HepG2 (cell line): ENCODE measurements around the gene LBX2. TPM values are rescaled to one million over a fixed set of nuclear protein-coding genes. Genes with fewer than 3 reads are reported as not detected.
A peak's percentile ranks its signal among the peaks of the same experiment; 100 is the strongest.

Experiments
- ATAC-seq: fragments of 200-7000 bp; cut with Tn5 transposase; 3 replicates; pipeline ENCODE4 v1.9.1; 2020; ENCODE audit warnings: mild to moderate bottlenecking, moderate library complexity
- BruUV-seq: library from RNA; stranded (reverse); fragments of 400-500 nt; replicated peaks from 2 replicates; lab custom pipeline; 2021; lab: Mats Ljungman, UMichigan
- CTCF ChIA-PET: fragments of 300-600 bp; formaldehyde crosslinking; extraction: SDS; loops from one replicate; lab custom pipeline; 2021; ENCODE audit warnings: low total read pairs, inconsistent platforms, low intra/inter-chr PET ratio; lab: Yijun Ruan, JAX
- POLR2A ChIA-PET: fragments of 350-600 bp; sonication (Branson Sonifier 250); formaldehyde crosslinking; loops from one replicate; lab custom pipeline; 2020; ENCODE audit warnings: antibody characterized with exemption, inconsistent platforms; lab: Yijun Ruan, JAX
- DNase-seq: peaks from one replicate; pipeline ENCODE4 v3.0.0-alpha.2; 2015; ENCODE audit warnings: low spot score
- FAIRE-seq: peaks from 3 replicates; lab custom pipeline; 2011; peaks lifted over from hg19 to GRCh38; lab: Jason Lieb, UNC
- H2AFZ ChIP-seq: one replicate; pipeline ENCODE4 v1.6.1; 2011; ENCODE audit warnings: low read length, inconsistent platforms
- H3K27ac ChIP-seq: fragments of 300-600 bp; 3 replicates; pipeline ENCODE4 v1.8.0; 2011; ENCODE audit warnings: mixed run types, mild to moderate bottlenecking, mixed read lengths, low read length, inconsistent platforms; ENCODE audit not compliant: insufficient read depth; ENCODE audit errors: extremely low read length
- H3K27me3 ChIP-seq, 2 experiments: fragments of 200-600 bp in 1 of 2; 2 replicates in 1 of 2; 3 replicates in 1 of 2; pipeline versions ENCODE4 v1.6.0 to v1.8.0; 2011; ENCODE audit warnings: low read length in 2 of 2, mild to moderate bottlenecking in 2 of 2, moderate library complexity in 2 of 2, inconsistent platforms in 1 of 2; ENCODE audit not compliant: insufficient read depth in 2 of 2, control insufficient read depth in 1 of 2
- H3K36me3 ChIP-seq, 2 experiments: fragments of 200-600 bp in 1 of 2; replicated peaks in 1 of 2; 2 replicates in 1 of 2; 3 replicates in 1 of 2; pipeline versions ENCODE4 v1.5.1 to v1.8.0; 2011; ENCODE audit warnings: low read length in 2 of 2, inconsistent platforms in 1 of 2; ENCODE audit not compliant: insufficient read depth in 2 of 2, control insufficient read depth in 1 of 2
- H3K4me1 ChIP-seq: 2 replicates; pipeline ENCODE4 v1.5.1; 2012; ENCODE audit warnings: low read length, inconsistent platforms; ENCODE audit not compliant: insufficient read depth
- H3K4me2 ChIP-seq: 2 replicates; pipeline ENCODE4 v1.6.0; 2011; ENCODE audit warnings: low read depth, low read length, inconsistent platforms
- H3K4me3 ChIP-seq, 3 experiments: fragments of 200-600 bp in 1 of 3; sonication (generic), shearing (Covaris generic) in 1 of 3; replicated peaks in 1 of 3; 2 replicates each; pipeline ENCODE4 v1.5.1; 2011 to 2016; ENCODE audit warnings: low read length in 3 of 3, inconsistent platforms in 2 of 3, low read depth in 2 of 3, mild to moderate bottlenecking in 2 of 3, control low read depth in 1 of 3, mixed read lengths in 1 of 3; ENCODE audit not compliant: insufficient read depth in 1 of 3
- H3K79me2 ChIP-seq: one replicate; pipeline ENCODE4 v1.6.1; 2011; ENCODE audit warnings: low read length, inconsistent platforms; ENCODE audit not compliant: insufficient read depth
- H3K9ac ChIP-seq: 2 replicates; pipeline ENCODE4 v1.6.0; 2011; ENCODE audit warnings: mild to moderate bottlenecking, low read depth, low read length, inconsistent platforms; ENCODE audit not compliant: insufficient read depth
- H3K9me3 ChIP-seq: 2 replicates; pipeline ENCODE4 v1.5.1; 2012; ENCODE audit warnings: mild to moderate bottlenecking, low read length
- H4K20me1 ChIP-seq: 2 replicates; pipeline ENCODE4 v1.6.0; 2011; ENCODE audit warnings: inconsistent platforms, mild to moderate bottlenecking, low read length, moderate library complexity; ENCODE audit not compliant: insufficient read depth
- CSRNP1 ChIP-seq: sonication (generic); formaldehyde crosslinking; IDR thresholded peaks from 2 replicates; pipeline ENCODE4 v1.8.1; 2023; ENCODE audit warnings: mild to moderate bottlenecking, missing genetic modification reagents
- CSRNP2 ChIP-seq: sonication (generic); formaldehyde crosslinking; conservative IDR thresholded peaks from 2 replicates; pipeline ENCODE4 v1.8.0; 2022; ENCODE audit warnings: low read depth, missing genetic modification reagents
- DNMT3B ChIP-seq: conservative IDR thresholded peaks from 2 replicates; pipeline ENCODE4 v1.6.1; 2016; ENCODE audit warnings: missing biosample characterization, control low read depth
- FOXC1 ChIP-seq: sonication (generic); formaldehyde crosslinking; IDR thresholded peaks from 2 replicates; pipeline ENCODE4 v1.8.0; 2022; ENCODE audit warnings: mild to moderate bottlenecking, missing genetic modification reagents, borderline replicate concordance
- LCORL ChIP-seq, 2 experiments: fragments of 450-650 bp in 1 of 2; sonication (generic) in 1 of 2; formaldehyde crosslinking in 1 of 2; IDR thresholded peaks; 2 replicates each; pipeline versions ENCODE4 v1.5.0 to v1.6.1; 2017 to 2020; ENCODE audit warnings: antibody characterized with exemption in 1 of 2, missing genetic modification reagents in 1 of 2
- PHF8 ChIP-seq: sonication (generic); formaldehyde crosslinking; IDR thresholded peaks from 2 replicates; pipeline ENCODE4 v1.5.0; 2020; ENCODE audit warnings: missing genetic modification reagents
- POLR2G ChIP-seq: fragments of 200-400 bp; formaldehyde crosslinking; IDR thresholded peaks from 2 replicates; pipeline ENCODE4 v1.6.1; 2018; ENCODE audit warnings: mild to moderate bottlenecking, low read depth, low read length, moderate library complexity
- ZNF230 ChIP-seq: sonication (generic); formaldehyde crosslinking; IDR thresholded peaks from 2 replicates; pipeline ENCODE4 v1.4.0; 2020; ENCODE audit warnings: mild to moderate bottlenecking, missing genetic modification reagents
- ZNF30 ChIP-seq: sonication (generic); formaldehyde crosslinking; IDR thresholded peaks from 2 replicates; pipeline ENCODE4 v1.5.0; 2020; ENCODE audit warnings: mild to moderate bottlenecking, missing genetic modification reagents
- ZNF430 ChIP-seq: sonication (generic); formaldehyde crosslinking; IDR thresholded peaks from 2 replicates; pipeline ENCODE4 v1.9.0; 2021; ENCODE audit warnings: mild to moderate bottlenecking, missing genetic modification reagents
- ZNF616 ChIP-seq: sonication (generic); formaldehyde crosslinking; IDR thresholded peaks from 2 replicates; pipeline ENCODE4 v1.5.0; 2020; ENCODE audit warnings: low read depth, mild to moderate bottlenecking, missing genetic modification reagents
- ZNF703 ChIP-seq: sonication (generic); formaldehyde crosslinking; IDR thresholded peaks from 2 replicates; pipeline ENCODE4 v1.5.1; 2020; ENCODE audit warnings: missing genetic modification reagents, mild to moderate bottlenecking, moderate library complexity, borderline replicate concordance
- ZNF747 ChIP-seq: sonication (generic); formaldehyde crosslinking; IDR thresholded peaks from 2 replicates; pipeline ENCODE4 v1.8.1; 2023; ENCODE audit warnings: missing genetic modification reagents, mild to moderate bottlenecking, borderline replicate concordance
- ZNF75D ChIP-seq: sonication (generic); formaldehyde crosslinking; IDR thresholded peaks from 2 replicates; pipeline ENCODE4 v1.8.1; 2023; ENCODE audit warnings: missing genetic modification reagents, mild to moderate bottlenecking, borderline replicate concordance
- WGBS: methylation state at CpG from one replicate; pipeline ENCODE4 v1.1.6; 2017; ENCODE audit warnings: low lambda C conversion rate; 5-methylcytosine and 5-hydroxymethylcytosine counted together
- in situ Hi-C: cut with HindIII; loops from 2 replicates; pipeline ENCODE4 v1.10.0; 2017; ENCODE audit warnings: low pct_unique_long_range_greater_than_20kb; ENCODE audit not compliant: extremely low pct_ligation_motif_present
- intact Hi-C: fragments of 100-400 bp; cut with micrococcal nuclease; formaldehyde crosslinking; loops from one replicate; pipeline ENCODE4 v1.10.0; 2022; ENCODE audit not compliant: unreplicated experiment
- polyA plus RNA-seq, 8 experiments: library from polyadenylated mRNA; depleted of rRNA in 3 of 8; stranded (reverse) in 7 of 8; unstranded in 1 of 8; fragments of >200 nt; fragmentation: Illumina TruSeq in 4 of 8; extraction: Trizol in 4 of 8; gene quantifications; 2 replicates each; pipeline versions ENCODE4 v1.2.1 to v1.2.3, GENCODE V29; 2011 to 2016; ENCODE audit warnings: low read depth in 4 of 8, missing spikeins in 1 of 8, mixed read lengths in 1 of 8; ENCODE audit not compliant: insufficient read depth in 1 of 8
- total RNA-seq, 5 experiments: library from RNA; depleted of rRNA; stranded (reverse); fragments of >200 nt; fragmentation: Illumina TruSeq; extraction: Trizol; gene quantifications; 2 replicates each; pipeline ENCODE4 v1.2.3, GENCODE V29; 2016; ENCODE audit warnings: low read depth in 1 of 5

LBX2 gene
- total and polyA plus RNA-seq, 2 of the 13 experiments (the other 11 are each of a cell fraction or from before 2014, with no cell fraction given), result 6.4 to 8.1 TPM

GRCh38 chr2:74499940-74500577, 656 bp upstream of the LBX2 start (continued):
- TF ChIP-seq ZNF703 (CRISPR knock-in tag) (0 out of 2 replicates have a peak, but pooled peaks have one; percentile 2), ZNF747 (CRISPR knock-in tag) (peak; percentile 16; the same call in 1 of the 2 replicates), CSRNP2 (CRISPR knock-in tag) (no peak), DNMT3B (CRISPR knock-in tag) (no peak), ZNF230 (CRISPR knock-in tag) (0 out of 2 replicates have a peak, but pooled peaks have one; percentile 0)

GRCh38 chr2:74498500-74499266, 720 bp downstream of the LBX2 start:
- DNase-seq, result no peak
- Histone ChIP-seq H3K4me2 (peak overlapping the region; percentile 92), H3K27me3 (no peaks in the 10 kb centered on the region; a peak in 1 of 5 replicates), H4K20me1 (no peaks in the 10 kb centered on the region), H3K27ac (peak overlapping the region; percentile 70), H3K79me2 (peaks cover 23% of the 10 kb centered on the region), H3K9me3 (no peaks in the 10 kb centered on the region), H2AFZ (no peak overlapping the region), H3K9ac (peak overlapping the region; percentile 50), H3K4me1 (peaks cover 66% of the 10 kb centered on the region), H3K4me3 (peak overlapping the region; percentile 32 to 66 (median 53); a peak in 5 of 6 replicates), H3K36me3 (peaks cover 2 to 6% of the 10 kb centered on the region in 2 experiments)
- POLR2A ChIA-PET, result interaction anchor here (1.0 to 16.5 kb wide), 11 partner anchors 9 to 69 kb away, joined by 3 to 795 read pairs (median 6); partner anchors contain the start of genes AUP1, CCDC142, DQX1 and HTRA2
- BruUV-seq, result no TSS peak
- no peak for FAIRE-seq
- no peak for ATAC-seq
- CTCF ChIA-PET, result no interaction called here
- 77% methylated on average over 41 of the region's 41 CpGs for WGBS
- intact Hi-C loops (loop anchor here (10.0 kb wide), 1 partner anchor 1804 kb away; no protein-coding TSS in a partner anchor), in situ Hi-C loops (no loop called here)
- TF ChIP-seq ZNF616 (CRISPR knock-in tag) (no peak), ZNF430 (0 out of 2 replicates have a peak, but pooled peaks have one; percentile 36), FOXC1 (CRISPR knock-in tag) (peak; percentile 50; the same call in 1 of the 2 replicates), ZNF30 (0 out of 2 replicates have a peak, but pooled peaks have one; percentile 71), PHF8 (peak; percentile 48), LCORL (IDR thresholded peaks at IDR 0.05) (no peak), LCORL (CRISPR knock-in tag; IDR thresholded peaks at IDR 0.05) (0 out of 2 replicates have a peak, but pooled peaks have one; percentile 36), CSRNP1 (0 out of 2 replicates have a peak, but pooled peaks have one; percentile 16), POLR2G (0 out of 2 replicates have a peak, but pooled peaks have one; percentile 24), ZNF75D (CRISPR knock-in tag) (0 out of 2 replicates have a peak, but pooled peaks have one; percentile 45)
